NCI-H2171 (cell line): ENCODE measurements around the gene THRSP.

ENCODE experiments used
- DNase-seq: peaks from one replicate; lab custom pipeline; 2025; lab: John Stamatoyannopoulos, UW

The THRSP gene

DNA sequence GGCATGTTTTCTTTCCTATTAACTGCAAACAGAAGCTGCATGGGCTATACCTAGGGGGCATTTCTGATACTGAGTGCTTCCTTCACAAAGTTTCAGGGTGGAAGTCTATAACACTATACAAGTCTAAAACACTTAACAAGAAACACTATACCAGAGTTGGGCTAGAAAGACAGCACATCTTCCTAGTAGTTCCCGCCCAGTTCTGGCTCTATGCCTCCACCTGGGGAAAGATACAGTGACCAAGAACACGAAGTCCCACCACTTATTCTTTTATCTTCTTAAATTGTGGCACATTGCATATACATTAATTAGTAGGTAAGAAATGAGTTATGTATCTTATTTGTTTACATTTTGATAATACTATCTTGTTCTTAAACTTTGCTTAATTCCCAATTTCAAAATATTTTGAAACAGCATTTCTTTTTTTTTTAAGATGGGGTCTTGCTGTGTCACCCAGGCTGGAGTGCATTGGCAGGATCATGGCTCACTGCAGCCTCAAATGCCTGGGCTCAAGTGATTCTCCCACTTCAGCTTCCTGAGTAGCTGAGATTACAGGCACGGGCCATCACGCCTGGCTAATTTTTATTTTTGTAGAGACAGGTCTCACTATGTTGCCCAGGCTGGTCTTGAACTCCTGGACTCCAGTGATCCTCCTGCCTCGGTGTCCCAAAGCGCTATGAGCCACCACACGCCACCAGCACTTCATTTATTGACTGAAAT, 34.2 kb downstream of the THRSP start:
- DNase-seq = no peak

DNA sequence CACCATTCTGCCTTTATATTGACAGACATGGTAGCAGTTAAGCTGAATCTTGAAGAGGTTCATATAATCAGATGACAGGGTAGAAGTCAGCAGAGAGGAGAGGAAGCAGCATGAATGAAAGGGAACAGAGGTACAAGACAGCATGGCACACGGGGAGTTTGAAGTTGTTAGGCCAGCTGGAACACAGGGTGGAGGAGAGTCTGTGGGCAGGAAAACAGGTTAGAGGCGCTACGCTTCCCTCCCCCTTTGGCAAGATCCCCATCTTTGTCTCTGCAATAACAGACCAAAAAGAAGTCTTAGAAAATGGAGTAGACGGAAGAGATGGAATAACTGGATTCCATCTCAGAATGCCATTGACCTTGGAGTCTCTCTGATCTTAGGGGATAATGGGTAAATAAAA, 36.0 kb downstream of the THRSP start:
- DNase-seq = peak; percentile 12

DNA sequence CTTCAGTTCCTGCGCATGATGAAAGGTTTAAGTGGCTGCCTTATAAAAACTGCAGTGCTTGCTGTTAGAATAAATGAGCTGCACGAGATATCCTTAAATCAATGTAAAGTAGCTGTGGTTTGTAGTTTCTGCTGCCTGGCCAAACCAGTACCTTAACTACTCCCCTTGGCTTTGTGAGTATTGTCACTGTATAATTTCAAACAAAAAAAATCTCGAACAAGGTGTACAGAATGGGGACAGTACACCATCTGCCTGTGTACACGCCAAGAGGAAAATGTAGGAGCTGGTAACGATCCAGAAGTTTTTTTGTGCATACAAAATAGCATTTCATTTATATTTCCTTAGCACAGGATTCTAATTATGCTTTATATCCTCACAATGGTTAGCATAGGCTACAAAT, 36.6 kb downstream of the THRSP start:
- DNase-seq = peak; percentile 42

DNA sequence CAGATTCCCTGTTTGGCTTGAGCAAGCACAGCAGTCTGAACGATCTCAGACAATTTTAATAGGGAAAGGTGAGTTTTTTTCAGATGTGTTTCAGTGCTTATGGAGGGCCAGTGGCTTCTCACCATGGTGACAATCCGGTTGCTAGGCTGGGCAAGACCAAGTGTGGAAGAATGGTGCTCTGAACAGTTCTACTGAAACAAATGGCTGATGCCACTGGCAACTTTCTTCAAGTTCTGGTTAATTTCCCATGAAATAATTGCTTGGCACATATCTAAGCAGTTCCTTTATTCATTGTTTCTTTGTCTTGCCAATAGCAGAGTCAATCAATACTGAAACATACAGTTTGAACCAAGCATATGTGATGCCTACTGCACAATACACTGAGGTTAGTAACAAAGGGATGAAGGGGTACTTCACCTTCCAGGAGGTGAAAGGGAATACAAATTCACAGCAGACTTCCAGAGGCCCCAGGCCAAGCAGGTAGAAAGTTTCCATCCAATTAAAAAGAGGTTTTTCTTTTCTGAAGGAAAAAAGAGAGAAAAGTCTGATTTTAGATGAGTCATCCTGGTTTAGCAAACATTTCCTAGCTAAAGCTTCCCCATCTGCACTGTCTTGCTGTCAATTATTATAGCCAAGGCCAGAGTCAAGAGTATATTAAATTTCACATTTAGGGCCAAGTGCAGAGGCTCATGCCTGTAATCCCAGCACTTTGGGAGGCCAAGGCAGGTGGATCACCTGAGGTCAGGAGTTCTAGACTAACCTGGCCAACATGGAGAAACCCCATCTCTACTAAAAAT, 37.2 kb downstream of the THRSP start:
- peak; percentile 40 for DNase-seq

DNA sequence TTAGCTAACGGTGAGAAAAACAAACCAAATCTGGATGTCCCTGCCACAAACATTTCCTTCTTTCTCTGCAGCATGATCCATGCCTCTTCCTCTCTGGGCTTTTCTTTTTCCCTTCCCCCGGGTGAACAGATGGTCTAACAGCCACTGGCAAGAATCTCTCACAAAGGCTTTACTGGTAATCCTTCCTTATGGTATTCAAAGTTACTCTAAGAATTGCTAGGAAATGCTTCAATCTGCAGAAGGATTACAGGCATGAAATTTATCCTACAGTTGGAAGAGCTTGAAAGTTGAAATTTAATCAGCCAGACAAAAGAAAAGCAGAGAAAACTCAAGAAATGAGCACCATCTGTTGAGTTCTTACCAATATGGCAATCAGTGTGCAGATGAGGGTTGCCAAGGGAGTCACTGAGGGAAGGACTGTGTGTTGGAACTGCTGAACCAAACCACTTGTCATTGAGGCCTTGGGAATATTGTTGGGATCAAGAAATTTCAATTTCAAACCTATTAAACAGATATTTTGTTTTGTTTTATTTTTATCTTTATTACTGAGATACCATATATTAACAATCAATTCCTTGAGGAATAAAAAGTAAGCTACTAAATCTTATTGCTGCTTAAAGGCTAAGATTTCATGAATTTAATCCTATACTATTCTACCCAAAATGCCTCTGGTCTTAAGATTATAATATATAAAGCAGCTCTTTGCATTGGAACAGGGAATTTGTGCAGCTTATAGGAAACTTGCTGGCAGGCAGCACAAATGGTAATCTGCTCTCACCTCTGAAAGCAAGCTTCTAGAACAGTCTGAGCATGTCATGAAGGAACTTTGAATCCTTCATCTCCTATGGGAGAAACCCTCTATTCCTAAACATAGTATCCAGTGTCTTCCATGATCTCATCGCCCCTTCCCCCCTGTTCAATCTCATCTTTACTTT, 45.7 kb downstream of the THRSP start:
- peak; percentile 93 for DNase-seq

DNA sequence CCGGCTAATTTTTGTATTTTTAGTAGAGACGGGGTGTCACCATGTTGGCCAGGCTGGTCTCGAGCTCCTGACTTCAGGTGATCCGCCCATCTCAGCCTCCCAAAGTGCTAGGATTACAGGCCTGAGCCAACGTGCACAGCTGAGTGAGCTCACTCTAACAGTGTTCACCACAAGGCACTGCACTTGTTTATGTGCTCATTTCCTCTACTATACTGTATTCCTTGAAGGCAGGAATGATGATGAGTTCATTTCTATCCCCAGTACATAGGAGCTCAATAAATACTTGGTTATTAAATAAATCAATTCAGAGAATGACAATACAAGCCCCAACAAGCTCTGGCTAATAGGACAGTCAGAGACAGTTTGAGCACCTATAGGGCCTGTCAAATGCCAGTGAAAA, 46.7 kb downstream of the THRSP start:
- no peak for DNase-seq

DNA sequence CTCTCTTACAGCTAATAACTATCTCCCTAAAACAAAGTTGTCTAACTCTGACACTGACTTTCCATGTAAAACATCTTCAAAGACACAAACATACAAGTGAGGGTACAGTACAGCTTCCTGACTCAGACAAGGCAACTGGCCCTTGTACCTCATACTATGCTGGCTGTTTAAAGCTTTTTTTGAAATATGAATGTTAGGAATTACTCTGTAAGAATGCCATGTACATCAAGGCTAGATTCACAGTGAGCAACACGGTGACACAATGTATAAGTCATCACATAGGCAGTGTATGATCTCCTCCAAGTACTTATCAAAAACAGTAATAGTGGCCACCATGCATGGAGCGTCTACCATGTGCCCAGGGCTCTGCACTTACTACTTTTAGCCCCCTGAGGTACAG, 47.2 kb downstream of the THRSP start:
- no peak for DNase-seq

DNA sequence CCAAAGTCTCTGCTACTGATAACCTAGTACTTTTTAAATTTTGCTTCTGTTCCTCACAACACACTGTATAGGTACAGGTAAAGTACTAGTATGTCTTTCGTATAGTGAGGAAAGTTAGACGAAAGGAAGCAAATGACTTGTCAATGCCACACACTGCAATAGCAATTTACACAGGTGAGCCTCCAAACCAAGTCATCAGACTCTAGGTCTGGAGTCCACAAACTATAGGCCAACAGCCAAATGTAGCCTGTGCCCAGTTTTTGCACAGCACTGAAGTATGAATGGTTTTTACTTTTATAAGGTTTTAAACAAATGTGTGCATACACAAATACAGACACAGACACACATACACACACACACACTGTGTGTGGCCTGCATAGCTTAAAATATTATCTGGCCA, 47.6 kb downstream of the THRSP start:
- DNase-seq = no peak

DNA sequence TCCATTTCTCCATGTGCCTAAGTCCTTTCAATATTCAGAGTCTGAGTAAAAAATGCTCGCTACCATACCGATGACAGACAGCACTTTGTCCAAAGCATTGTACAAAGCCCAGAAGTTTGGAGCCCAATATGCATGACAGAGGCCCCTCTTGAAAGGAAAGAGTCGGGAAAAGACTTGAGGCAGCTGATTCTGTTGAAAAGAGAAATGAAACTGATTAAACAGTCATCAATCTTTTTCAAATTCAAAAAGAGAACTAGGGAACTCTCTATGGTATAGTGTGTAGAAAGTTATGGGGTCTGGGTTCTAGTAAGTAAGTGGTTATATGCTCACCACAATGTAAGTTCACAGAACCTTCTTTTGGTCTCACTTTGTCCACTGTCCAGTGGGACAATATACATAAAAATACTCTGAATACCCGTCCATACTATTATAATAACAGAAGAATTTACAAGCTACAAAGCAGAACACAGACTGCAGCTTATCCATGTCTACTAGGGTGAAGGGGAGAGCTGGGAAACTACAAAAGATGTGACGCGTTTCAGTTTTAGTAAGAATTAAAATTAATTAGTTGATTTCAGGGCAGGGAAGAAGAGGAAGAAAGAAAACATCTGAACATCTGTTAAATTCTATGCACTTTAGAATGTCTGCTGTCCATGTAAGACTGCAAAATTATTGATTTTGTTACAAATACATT, 49.1 kb downstream of the THRSP start:
- DNase-seq = no peak
